ENCODE data around the gene SCAPER.
"Not testable (repeated sequence)": the region's sequence is repeated elsewhere in the genome, so short reads cannot be mapped to it uniquely, and the experiment has no call there.

SCAPER gene

DNA sequence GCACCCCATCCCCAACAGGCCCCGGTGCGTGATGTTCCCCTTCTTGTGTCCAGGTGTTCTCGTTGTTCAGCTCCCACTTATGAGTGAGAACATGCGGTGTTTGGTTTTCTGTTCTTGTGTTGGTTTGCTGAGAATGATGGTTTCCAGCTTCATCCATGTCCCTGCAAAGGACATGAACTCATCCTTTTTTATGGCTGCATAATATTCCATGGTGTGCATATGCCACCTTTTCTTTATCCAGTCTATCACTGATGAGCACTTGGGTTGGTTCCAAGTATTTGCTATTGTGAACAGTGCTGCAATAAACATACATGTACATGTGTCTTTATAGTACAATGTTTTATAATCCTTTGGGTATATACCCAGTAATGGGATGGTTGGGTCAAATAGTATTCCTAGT is 217.5 kb downstream of the SCAPER start:
- not testable (repeated sequence) for DNase-seq (ENCODE audit: extremely low read depth in 1 of 2, low read depth in 1 of 2)

DNA sequence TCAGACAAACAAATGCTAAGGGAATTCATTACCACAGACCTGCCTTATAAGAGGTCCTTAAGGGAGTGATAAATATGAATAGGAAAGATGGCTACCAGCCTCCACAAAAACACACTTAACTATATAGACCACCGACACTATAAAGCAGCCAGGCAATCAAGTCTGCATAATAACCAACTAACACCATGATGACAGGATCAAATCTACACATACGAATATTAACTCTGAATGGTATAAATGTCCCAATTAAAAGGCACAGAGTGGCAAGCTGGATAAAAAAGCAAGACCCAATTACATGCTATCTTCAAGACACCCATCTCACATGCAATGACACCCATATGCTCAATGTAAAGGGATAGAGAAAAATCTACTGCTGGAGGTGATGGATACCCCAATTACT is 221.1 kb downstream of the SCAPER start:
- no peak for DNase-seq (ENCODE audit: extremely low read depth in 1 of 2, low read depth in 1 of 2)

DNA sequence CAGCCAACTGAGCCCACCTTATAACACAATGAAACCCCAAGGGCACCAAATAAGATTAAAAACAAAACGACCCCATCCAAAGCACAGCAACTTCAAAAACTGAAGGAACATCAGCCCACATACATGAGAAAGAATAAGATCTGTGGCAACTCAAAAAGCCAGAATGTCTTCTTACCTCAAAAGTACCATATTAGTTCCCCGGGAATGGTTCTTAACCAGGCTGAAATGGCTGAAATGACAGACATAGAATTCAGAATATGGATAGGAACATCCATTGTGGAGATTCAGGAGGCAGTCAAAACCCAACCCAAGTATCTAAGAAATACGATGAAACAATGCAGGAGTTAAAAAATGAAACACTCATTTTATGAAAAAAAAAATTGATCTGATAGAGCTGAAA is 222.3 kb downstream of the SCAPER start:
- DNase-seq (ENCODE audit: extremely low read depth in 1 of 2, low read depth in 1 of 2) = no peak

- no peak for DNase-seq (ENCODE audit: extremely low read depth in 1 of 2, low read depth in 1 of 2)
Observed at GRCh38 chr15:76682259-76682658, 222.9 kb downstream of the SCAPER start.

- DNase-seq (ENCODE audit: extremely low read depth in 1 of 2, low read depth in 1 of 2) = no peak
Observed at GRCh38 chr15:76678766-76679165, 226.4 kb downstream of the SCAPER start.

- no peak for DNase-seq (ENCODE audit: extremely low read depth in 1 of 2, low read depth in 1 of 2)
Observed at GRCh38 chr15:76674883-76675282, 230.3 kb downstream of the SCAPER start.

DNA sequence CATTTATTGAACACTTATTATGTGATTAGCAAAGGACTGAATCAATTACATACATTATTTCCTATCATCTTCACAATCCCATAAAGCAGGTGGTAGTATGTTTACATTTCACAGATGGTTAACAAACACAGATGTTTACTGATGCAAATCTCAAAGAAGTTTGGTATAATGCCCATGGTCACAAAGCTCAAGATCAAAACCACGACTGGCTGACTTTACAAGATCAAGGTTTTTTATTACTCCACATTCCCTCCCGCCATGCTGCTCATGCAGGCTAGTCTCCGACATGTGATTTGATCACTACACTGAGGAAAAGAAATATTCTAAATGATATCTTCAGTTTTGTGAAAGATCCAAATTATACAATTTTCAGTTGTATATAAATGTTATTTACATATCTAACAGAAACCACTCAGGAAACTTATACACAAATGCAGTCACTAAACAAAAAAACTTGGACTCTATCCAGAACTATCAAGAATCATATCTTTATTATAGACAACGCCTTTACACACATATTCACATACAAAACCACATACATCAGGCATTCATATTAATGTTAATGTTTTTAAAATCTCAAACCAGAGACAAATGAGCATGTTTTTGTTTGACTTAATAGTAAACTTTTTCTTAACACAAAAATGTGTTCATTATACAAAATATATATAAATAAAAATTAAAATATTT is 235.5 kb downstream of the SCAPER start:
- DNase-seq (ENCODE audit: extremely low read depth in 1 of 2, low read depth in 1 of 2) = no peak

DNA sequence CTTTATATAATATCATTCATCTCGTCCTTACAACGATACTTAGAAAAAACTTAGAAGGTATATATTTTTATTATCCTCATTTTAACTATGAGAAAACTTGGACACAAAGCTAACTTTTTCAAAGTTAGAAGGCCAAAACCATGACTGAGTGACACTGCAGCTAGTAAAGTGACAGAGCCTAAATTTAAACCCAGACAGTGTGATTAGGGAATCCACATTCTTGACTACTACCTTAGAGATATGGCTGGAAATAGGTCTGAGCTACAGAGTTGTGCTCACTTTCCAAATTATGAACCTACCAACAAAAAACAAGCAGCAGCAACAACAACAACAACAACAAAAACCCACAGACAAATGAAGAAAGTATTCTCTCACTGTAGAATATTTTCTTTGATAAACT is 236.2 kb downstream of the SCAPER start:
- DNase-seq (ENCODE audit: extremely low read depth in 1 of 2, low read depth in 1 of 2) = no peak

- DNase-seq (ENCODE audit: extremely low read depth in 1 of 2, low read depth in 1 of 2) = no peak
Observed at GRCh38 chr15:76667943-76668715, 237.0 kb downstream of the SCAPER start.

GRCh38 chr15:76664895-76665294 is 240.2 kb downstream of the SCAPER start:
- DNase-seq (ENCODE audit: extremely low read depth in 1 of 2, low read depth in 1 of 2) = no peak

DNA sequence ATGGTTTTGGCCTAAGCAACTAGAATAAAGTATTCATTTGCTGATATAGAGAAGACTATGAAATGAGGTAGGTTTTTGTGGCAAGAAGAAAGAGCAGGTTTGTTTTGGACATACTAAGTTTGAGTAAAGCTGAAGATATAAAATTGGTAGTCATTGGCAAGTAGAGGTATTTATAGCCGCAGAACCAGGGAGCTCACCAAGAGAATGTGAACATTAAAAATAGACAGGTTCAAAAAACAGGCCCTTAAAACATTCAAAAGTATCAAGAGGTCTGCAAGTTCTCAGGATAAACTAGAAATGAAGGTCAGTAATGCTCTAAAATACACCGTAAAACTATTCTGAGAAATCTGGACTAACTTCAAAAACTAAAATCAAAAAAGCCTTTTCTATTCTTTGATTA is 240.7 kb downstream of the SCAPER start:
- no peak for DNase-seq (ENCODE audit: extremely low read depth in 1 of 2, low read depth in 1 of 2)

- DNase-seq (ENCODE audit: extremely low read depth in 1 of 2, low read depth in 1 of 2) = no peak
Observed at GRCh38 chr15:76663529-76663928, 241.6 kb downstream of the SCAPER start.

DNA sequence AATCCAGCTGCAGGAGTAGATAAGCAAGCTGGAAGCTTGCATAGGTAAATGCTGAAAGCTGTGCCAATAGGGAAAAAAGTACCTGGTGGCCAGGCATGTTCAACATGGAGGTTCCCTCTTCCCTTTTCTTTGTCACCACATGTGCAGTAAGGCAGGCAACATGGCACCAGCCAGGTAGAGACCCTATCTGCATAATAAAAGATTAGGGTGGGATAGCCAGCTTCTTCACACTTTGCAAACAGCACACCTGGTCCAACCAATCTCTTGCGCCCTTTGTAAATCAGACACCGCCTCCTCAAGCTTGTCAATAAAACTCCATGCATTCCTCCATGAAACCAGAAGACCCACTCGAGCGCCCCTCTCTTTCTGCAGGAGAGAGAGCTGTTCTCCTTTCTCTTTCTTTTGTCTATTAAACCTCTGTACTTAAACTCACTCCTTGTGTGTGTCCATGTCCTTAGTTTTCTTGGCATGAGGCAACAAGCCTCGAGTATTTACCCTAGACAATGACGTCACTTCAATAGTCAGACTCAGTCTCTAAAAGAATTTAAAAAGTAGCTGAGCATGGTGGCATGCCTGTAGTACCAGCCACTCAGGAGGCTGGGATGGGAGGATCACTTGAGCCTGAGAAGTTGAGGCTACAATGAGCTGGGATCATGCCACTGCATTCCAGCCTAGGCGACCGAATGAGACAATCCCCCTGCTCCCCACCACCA is 256.3 kb downstream of the SCAPER start:
- DNase-seq (ENCODE audit: extremely low read depth in 1 of 2, low read depth in 1 of 2) = no peak

DNA sequence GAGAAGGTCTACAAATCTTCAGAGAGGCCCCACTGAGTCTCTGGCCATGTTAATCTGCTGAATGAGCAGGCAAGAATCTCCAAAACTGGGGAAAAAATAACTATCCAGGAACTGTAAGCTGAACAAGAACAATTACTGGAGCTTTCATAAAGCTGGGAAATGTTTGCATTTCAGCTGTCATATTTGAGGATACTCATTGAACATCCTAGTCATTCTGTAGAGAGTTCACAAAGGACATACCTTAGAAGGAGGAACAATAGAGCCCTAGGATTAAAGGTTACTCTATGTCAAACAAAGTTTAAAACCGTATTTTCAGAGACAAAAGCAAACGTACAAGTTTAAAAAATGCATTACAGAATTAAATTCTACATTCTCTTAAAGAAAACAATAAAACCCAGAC is 257.5 kb downstream of the SCAPER start:
- no peak for DNase-seq (ENCODE audit: extremely low read depth in 1 of 2, low read depth in 1 of 2)

DNA sequence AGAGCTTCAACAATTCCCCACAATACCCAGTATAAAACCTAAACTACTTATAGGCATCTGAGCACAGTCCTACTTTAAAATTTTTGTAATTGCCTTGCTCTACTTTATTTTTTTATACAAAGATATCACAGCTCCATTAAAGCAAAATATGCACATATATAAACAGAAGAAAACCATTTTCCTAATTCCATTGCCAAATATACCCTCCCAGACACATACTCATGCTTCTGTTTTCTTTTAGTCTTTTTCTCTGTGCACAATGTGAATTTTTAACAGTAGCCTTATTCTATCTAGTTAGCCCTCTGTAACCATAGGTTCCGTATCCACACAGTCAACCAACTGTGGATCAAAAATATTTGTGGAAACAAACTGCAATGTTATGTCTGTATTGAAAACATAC is 260.5 kb downstream of the SCAPER start:
- DNase-seq (ENCODE audit: extremely low read depth in 1 of 2, low read depth in 1 of 2) = no peak

- DNase-seq (ENCODE audit: extremely low read depth in 1 of 2, low read depth in 1 of 2) = no peak
Observed at GRCh38 chr15:76642671-76643070, 262.5 kb downstream of the SCAPER start.

DNA sequence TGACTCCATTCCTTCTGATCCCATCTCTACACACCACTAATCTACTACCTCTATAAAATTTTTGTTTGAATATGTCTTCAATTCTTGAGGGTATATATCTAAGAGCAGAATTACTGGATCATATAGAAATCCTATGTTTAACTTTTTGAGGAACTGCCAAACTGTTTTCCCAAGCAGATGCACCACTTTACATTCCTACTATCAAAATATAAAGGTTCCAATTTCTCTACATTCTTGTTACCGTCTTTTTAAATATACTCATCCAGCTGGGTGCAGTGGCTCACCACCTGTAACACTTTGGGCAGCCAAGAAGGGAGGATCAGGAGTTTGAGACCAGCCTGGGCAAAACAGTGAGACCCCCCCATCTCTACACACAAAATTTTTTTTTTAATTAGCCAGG is 268.0 kb downstream of the SCAPER start:
- no peak for DNase-seq (ENCODE audit: extremely low read depth in 1 of 2, low read depth in 1 of 2)

DNA sequence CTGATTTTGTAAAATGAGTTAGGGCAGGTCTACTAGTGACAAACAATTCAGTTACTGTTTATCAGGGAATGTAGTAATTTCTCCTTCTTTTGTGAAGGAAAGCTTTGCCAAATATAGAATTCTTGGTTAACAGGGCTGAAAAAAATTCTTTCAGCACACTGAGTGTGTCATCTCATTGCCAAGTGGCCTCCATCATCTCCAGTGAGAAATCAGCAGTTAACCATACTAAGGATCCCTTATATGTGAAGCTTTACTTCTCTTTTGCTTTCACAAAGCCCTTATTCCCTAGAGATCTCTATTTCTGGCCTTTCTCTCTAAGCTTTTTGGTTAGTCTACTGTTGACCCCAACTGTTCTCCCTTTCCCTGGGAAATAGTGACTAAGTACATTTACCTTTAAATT is 269.1 kb downstream of the SCAPER start:
- DNase-seq (ENCODE audit: extremely low read depth in 1 of 2, low read depth in 1 of 2) = no peak

- DNase-seq (ENCODE audit: extremely low read depth in 1 of 2, low read depth in 1 of 2) = no peak
Observed at GRCh38 chr15:76626611-76627010, 278.5 kb downstream of the SCAPER start.

DNA sequence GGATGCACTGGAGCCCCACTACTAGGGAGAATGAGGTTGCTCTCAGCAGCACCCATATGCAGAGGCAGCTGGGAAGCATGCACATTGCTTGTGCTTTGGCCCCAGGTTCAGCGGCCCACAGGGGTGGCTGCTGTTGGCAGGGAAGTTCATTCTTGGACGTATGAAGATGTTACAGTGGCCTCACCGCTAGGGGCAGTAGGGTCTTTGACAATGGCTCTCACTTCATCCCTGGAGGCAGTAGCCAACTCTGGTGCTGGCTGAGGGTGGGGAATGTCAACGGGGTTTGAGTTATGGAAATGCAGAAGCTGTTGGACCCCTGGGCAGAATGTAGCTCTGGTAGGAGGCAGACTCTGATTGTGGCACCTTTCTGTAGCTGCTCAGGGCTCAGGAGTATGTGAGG is 279.9 kb downstream of the SCAPER start:
- DNase-seq (ENCODE audit: extremely low read depth in 1 of 2, low read depth in 1 of 2) = no peak

DNA sequence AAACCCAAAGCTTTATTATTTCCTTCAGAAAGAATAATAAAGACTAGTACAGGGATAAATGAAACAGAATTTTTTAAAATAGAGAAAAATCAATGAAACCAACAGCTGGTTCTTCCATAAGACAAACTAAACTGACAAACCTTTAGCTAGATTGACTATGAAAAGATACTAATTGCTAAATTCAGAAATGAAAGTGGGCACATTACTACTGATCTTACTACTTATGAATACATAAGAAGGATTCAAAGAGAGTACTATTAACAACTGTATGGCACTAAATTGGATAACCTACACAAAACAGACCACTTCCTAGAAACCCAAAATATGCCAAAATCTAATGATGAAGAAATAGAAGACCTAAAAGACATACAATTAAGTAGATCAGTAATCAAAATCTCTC is 290.4 kb downstream of the SCAPER start:
- no peak for DNase-seq (ENCODE audit: extremely low read depth in 1 of 2, low read depth in 1 of 2)

Measured in activated CD8-positive, alpha-beta memory T cell treated with anti-CD3 and anti-CD28 coated beads for 1 hour (primary cell).